T-helper 1 cell (primary cell): Measurements from ENCODE around the gene CDKAL1.
"Not testable (repeated sequence)": the region's sequence is repeated elsewhere in the genome, so short reads cannot be mapped to it uniquely, and the experiment has no call there.

ENCODE experiments used
- DNase-seq, 5 donors: peaks; one replicate each; pipeline ENCODE4 v3.0.0-alpha.2; 2012 to 2020

CDKAL1 gene

GRCh38 chr6:20751293-20751935 lies 217.2 kb downstream of the CDKAL1 start:
- no peak for DNase-seq

GRCh38 chr6:20755631-20756030 lies 221.4 kb downstream of the CDKAL1 start:
- no peak for DNase-seq

DNA sequence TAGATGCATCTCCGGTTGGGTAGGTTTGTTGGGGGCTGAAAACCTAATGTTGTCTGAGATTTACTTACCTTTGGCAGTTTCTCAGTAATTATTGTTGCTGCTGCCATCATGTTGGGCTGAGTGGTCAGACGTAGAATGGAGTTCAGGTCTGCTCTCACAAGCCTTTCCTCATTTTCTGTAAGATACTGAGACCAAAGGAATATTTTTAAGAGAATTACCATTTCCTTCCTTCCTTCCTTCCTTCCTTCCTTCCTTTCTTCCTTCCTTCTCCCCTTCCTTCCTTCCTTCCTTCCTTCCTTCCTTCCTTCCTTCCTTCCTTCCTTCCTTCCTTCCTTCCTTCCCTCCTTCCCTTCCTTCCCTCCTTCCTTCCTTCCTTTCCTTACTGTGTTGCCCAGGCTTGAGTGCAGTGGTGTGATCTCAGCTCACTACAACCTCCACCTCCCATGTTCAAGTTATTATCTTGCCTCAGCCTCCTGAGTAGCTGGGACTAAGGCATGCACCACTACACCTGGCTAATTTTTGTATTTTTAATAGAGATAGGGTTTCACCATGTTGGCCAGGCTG lies 222.4 kb downstream of the CDKAL1 start:
- not testable (repeated sequence) for DNase-seq

DNA sequence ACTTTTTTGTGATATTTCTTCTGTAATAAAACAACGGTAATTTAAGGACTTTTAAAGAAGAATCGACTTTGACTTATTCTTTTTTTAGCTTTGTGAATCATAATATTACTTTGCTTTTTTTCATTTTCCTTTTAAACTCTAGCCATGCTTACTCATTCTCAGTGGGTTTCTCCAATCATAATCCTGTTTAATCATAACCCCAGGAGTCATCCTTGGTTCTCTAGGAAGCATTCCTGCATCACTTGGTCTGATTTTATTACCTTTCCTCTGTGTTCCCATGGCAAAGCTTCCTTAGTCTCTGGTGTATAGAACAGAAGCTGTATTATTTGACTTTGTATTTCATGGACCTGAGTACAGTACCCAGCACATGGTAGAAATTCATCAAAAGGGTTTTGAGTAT lies 223.5 kb downstream of the CDKAL1 start:
- no peak for DNase-seq

DNA sequence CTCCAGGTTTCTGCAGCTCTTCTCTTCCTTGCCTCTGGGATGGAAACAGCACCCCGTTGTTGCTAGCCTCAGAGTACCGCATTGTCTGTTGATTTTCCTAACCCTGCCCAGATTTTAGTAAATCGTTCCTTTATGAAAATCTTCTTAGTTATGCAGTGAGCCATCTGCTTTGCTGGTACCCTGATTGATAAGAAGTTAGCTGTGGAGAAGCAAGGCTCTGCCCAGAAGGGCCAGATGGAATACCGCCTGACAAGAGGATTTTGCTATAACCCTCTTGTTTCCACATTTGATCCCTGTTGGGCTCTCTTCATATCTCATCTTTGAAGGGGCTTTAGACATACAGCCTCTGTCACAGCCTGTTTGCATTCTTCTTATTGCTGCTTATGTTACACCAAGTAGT lies 229.0 kb downstream of the CDKAL1 start:
- no peak for DNase-seq

DNA sequence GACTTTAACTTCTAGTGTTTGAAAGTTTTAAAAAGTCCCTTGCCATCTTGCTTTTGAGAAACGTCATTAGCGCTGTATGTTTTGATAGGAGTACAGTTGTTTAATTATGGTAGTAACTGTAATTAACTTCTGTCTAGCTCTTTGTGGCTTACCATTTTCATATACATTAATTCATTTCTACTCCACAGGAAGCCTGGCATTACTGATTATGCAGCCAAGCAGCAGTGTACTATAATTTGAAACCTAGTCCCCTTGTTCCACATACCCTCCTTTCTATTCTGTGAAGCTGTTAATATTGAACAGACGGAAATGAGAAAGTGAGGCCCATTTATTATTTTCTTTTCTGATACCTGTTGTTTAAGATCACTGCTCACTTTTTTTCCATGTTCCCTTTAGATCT lies 235.4 kb downstream of the CDKAL1 start:
- DNase-seq, result no peak

DNA sequence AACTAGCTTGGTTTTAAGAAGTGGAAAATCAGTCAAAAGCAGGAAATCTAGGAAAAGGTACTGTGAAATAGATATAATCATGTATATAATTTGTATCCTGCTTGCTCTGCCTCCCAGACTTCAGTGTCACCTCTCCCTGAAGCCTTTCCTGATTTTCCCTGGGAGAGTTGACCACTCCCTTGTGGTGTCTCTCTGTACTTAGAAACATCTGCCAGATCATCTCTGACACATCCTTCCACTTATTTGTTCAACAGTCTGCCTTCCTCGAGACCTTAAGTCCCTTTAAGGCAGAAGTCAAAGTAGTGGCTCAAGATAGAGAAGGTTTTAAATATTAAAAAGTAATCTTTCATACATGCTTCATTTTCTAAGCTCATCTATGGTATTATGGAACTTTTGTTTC lies 236.5 kb downstream of the CDKAL1 start:
- no peak for DNase-seq

DNA sequence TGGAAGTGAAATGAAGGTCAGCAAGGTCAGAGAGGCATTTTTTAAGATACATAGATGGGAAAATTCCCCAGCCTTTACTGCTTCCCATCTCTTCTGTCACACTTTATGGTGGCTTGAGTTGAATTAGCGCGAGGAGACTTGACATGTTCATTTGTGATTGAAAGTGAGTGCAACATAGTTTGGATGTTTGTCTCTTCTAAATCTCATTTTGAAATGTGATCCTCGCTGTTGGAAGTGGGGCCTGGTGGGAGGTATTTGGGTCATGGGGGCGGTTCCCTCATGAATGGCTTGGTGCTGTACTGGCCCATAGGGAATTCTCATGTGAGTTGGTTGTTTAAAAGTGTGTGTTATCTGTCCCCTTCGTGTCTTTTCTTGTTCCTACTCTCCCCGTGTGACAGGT lies 237.2 kb downstream of the CDKAL1 start:
- DNase-seq, result no peak

- DNase-seq, result no peak
These were observed 239.6 kb downstream of the CDKAL1 start for GRCh38 chr6:20773822-20774221.

- DNase-seq, result no peak
These were observed 241.7 kb downstream of the CDKAL1 start for GRCh38 chr6:20775981-20776380.

- no peak for DNase-seq
These were observed 243.5 kb downstream of the CDKAL1 start for GRCh38 chr6:20777801-20778200.

DNA sequence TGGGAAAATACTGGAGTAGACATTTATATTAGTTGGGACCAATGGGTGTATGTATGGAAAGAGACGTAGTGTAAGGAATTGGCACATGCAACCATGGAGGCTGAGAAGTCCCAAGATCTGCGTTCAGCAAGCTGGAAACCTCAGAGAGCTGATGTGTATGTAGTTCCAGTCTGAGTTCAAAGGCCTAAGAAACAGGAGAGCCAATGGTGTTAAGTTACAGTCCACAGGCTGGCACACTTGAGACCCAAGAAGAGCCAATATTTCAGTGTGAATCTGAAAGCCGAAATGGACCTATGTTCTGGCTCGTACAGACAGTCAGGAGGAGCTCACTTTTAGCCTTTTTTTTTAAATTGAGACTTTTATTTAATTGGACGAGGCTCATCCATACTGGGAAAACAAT lies 244.2 kb downstream of the CDKAL1 start:
- DNase-seq, result no peak

DNA sequence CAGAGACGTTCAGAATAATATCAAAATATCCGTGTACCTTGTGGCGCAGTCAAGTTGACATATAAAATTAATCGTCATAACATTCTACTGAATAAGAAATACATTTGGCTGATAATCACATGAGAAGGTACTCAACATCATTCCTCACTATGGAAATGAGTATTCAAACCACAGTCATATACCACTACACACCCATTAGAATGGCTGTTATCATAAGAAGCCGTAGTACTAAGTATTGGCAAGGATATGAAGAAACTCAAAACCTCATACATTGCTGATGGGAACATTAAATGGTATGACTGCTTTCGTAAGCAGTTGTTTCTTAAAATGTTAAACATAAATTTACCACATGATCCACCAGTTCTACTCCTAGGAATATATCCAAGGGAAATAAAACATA lies 244.7 kb downstream of the CDKAL1 start:
- no peak for DNase-seq

GRCh38 chr6:20789162-20789561 lies 254.9 kb downstream of the CDKAL1 start:
- no peak for DNase-seq

DNA sequence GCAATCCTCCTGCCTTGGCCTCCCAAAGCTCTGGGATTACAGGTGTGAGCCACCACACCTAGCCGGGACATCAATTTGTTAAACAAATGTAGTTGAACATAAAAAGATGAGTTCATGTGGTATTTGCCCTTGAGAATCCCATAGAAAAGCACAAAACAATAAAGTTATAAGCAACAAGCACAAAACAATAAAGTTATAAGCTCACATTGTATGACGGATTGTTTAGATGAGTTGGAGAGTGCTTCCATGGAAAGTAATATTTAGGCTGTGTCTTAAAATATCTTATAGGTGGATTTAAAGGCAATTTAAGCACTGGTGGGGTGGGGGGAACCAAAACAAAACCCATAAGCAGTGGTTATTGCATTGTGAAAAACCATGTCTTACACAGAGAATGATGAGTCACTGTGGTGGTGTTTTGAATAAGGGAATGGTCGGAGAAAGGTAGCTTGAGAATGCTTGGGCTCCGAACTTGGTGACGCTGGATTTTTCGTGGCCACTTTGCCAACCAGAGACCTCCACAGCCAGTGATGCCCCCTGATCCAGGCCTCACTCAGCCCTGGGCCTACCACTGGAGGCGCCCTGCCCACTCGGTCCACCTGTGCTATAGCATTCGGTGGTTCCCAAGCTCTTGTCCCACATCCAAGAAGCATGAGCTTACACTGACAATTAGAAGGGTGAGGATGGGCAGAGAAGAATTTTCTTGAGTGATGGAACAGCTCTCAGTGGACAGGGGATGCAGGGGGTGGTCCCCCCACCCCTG lies 256.0 kb downstream of the CDKAL1 start:
- no peak for DNase-seq

DNA sequence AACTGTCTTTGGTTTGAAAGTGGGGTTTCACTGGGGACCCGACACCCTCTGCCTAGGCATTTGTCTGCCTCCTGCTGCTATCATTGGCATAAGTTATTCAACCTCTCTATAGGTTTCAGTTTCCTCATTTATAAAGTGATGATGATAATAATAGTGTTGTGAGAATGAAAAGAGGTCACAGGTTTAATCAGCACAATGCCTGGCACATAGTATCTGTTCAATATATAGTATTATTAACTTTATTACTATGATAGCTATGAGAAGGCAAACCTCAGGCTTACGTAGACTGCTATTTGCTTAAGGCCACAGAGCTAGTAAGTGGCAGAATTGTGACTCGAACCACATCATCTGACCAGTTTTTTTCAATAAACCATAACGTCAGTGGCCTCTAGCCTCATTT lies 256.8 kb downstream of the CDKAL1 start:
- no peak for DNase-seq

GRCh38 chr6:20791944-20792343 lies 257.7 kb downstream of the CDKAL1 start:
- DNase-seq, result no peak

DNA sequence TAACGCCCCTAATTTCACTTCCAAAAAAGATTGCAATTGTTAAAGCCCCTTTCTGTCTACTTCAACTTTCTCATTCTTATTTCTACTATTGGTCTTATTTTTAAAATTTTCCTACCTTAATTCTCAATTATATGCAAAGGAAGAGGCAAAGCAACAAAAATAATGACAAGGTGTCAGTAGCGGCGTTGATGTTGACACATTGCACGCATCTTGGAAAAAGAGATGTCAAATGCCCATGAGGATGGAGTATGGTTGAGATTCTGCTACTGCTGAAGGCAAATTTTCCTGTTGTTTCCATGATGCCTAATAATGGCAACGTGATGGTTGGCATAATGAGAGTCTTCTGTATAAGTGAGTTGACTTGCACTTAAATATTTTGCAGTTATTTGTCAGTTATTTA lies 258.9 kb downstream of the CDKAL1 start:
- no peak for DNase-seq

GRCh38 chr6:20797597-20797996 lies 263.3 kb downstream of the CDKAL1 start:
- DNase-seq, result no peak

DNA sequence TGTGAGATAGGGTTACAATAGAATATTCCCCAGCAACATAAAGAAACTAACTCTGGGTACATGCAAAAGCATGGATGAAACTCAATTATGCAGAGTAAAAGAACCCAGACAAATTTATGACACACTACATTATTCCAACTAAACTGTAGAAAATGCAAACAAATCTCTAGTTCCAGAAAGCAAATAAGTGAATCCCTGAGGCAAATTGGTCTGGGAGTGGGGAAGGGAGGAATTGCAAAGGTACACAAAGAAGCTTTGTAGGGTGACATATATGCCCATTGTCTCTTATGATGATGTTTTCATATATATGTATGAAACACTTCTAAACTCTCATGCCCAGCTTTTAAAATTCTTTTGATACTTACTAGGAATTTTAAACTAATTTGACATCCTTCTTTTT lies 266.0 kb downstream of the CDKAL1 start:
- DNase-seq, result no peak

DNA sequence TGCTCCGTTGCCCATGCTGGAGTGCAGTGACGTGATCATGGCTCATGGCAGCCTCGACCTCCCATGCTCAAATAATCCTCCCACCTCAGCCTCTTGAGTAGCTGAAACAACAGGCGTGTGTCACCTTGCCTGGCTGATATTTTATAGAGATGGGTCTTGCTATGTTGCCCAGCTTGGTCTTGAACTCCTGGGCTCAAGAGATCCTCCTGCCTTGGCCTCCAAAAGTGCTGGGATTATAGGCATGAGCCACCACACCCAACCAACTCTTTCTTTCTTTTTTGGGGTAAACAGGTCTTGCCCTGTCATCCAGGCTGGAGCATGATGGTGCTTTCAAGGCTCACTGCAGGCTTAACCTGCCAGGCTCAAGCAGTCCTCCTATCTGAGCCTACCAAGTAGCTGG lies 266.4 kb downstream of the CDKAL1 start:
- no peak for DNase-seq

DNA sequence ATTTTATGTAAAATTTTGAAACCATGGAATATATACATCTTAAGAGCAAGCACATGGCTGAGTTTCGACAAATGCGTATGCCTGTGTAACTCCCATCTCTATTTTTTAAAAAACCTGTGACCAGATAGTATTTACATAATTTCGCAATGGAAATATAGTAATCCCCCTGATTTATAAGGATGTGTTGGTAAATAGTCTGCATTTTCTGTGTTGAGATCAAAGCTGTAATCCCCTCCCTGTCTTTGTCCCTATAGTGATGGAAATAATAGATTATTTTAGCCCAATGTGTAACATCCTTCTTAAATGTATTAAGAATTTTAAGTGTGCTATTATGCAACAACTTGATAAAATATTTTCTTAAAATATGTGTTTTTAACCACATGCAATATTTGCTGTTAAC lies 267.3 kb downstream of the CDKAL1 start:
- DNase-seq, result no peak

GRCh38 chr6:20802596-20802995 lies 268.3 kb downstream of the CDKAL1 start:
- no peak for DNase-seq

DNA sequence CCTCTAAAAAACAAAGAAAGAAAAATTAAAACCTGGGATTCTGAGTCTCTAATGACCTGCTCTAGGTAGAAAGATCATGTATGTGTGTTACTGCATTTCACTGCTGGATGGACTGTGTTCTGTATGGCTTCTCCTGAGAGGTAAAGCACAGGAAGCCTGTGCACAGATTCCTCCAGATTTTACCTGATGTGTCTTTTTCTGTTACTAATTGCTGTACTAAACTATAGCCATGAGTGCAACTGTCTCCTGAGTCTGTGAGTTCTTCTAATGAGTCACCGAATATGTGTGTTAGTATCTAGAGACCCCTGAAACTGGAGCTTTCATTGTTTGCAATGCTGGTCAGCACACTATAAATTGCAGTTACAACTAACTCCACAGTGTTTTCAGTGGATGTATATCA lies 270.8 kb downstream of the CDKAL1 start:
- peak in 1 of 5 donors; percentile 2 for DNase-seq
